Skin epidermis (tissue), 12 donors: ENCODE measurements around the gene MRC2.
A peak's percentile ranks its signal among the peaks of the same experiment; 100 is the strongest.

Experiments
- H3K27ac ChIP-seq, 21 experiments: fragments of 200-600 bp; sonication (generic) in 11 of 21; one replicate each; pipeline ENCODE4 v1.5.0; 2020; ENCODE audit warnings: mild to moderate bottlenecking in 3 of 21, inconsistent platforms in 2 of 21, moderate library complexity in 2 of 21
- H3K4me3 ChIP-seq, 7 experiments: fragments of 200-600 bp; sonication (generic) in 2 of 7; one replicate each; pipeline ENCODE4 v1.5.0; 2020; ENCODE audit warnings: inconsistent platforms in 2 of 7, mild to moderate bottlenecking in 2 of 7, moderate library complexity in 1 of 7

Gene MRC2

DNA sequence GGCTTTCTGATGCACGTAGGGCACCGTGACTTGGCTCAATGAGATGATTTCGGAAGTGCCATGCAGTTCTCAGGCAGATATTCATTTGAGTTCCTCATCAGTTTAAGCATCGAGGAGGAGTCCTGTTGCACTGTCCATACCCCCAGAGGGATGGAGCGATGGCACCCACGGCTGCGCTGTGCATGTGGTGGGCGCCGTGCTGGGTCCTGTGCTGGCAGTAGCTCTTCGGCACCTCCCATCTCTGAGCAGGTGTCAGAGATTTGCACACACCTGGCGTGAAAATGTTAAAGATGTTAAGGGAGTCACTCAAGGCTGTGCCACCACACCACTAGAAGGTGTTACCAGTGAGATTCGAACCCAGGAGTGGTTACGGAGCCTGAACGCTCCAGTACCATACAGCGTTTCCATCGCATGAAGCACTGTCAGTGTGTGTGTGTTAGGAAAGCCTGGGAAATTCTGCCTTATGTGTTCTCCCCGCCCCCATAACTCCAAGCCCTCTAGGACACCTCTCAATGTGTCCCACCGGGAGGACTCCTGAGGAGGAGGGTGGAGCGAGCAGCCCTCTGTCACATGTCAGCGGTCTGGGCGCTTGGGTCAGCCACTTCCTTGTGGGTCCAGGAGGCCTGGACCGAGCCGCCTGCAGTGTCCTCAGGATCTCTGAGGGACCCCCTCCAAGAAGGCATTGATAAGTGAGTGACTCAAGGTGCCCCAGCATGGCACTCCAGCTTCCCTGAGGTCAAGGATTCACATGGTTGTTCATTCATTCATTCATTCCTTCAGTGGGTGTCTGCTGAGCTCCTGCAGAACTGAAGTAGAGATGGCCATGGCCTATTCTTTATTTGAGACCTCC lies 3.8 kb downstream of the MRC2 start:
- Histone ChIP-seq H3K4me3 (no peak overlapping the region), H3K27ac (peak overlapping the region in 1 of 21 experiments; percentile 57)

DNA sequence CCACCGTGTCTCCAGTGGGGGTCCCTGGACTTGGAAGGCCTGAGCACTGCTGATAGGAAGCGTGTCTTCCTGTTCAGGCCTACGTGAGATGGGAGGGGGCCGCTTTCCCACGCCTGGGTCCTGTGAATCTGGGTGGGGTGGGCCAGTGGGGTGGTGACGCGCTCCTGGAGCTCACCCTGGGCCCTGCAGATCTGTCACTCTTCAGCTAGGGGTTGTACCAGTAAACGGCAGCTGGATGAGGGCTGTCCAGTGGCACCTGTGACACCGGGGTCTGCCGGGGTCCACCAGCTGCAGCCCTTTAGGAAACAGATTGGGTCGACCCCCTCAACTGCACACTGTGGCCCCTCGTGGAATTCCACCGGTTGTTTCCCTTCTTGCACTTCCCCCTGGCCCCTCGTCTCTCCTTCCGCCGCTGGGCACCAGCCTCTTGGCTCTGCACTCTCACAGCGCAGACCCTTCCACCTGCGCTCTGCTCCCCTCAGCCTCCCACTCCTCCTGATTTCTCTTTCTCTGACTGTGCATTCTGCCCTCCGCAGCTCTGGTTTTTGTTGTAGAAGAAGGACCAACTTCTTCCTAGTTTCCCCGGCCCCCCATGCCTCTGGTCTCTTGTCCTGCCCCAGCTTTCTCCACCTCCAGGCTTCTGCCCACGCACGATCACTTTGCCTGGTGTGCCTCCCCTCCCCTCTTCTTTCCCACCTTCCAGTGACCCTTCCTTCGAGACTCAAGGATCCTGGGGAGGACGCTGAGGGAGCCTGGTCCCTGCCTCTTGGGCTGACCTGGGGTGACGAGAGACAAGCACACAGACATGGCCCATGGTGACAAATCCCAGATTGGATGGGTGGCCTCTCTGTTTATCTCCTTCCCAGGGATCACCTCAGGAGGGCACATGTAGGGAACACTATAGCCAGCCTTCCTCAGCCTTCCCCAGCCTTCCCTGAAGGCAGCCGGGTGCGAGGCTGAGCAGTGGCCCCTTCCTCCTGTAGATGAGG lies 4.8 kb downstream of the MRC2 start:
- H3K27ac ChIP-seq, result no peak overlapping the region

DNA sequence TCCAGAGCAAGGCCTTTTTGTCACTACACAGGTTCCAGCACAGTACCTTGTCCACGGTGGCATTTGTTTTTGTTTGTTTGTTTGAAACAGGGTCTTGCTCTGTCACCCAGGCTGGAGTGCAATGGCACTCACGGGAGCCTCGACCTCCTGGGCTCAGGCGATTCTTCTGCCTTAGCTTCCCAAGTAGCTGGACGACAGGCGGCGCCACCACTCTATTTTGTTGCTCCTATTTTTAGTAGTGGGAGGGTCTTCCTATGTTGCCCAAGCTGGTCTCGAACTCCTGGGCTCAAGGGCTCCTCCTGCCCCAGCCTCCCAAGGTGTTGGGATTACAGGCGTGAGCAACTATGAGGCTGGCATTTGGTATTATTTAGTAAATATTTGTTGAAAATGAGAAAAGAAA lies 10.3 kb downstream of the MRC2 start:
- Histone ChIP-seq H3K27ac (no peak overlapping the region), H3K4me3 (no peak overlapping the region)

More for the DNA sequence above, 4.8 kb downstream of the MRC2 start:
- no peak overlapping the region for H3K4me3 ChIP-seq

DNA sequence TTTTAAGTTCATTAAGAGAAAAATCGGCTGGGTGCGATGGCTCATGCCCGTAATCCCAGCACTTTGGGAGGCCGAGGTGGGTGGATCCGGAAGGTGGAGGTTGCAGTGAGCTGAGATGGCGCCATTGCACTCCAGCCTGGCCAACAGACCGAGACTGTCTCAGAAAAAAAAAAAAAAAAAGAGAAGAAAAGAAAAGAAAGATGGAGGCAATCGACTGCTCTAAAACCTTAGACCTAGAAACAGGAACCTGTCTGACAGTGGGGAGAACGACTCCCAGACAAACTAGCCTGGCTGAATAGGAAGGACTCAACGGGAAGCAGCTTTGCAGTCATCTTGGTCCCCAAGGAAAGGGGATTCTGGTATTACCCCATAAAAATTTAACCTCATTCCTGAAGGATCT lies 13.7 kb downstream of the MRC2 start:
- no peak overlapping the region for H3K27ac ChIP-seq
- H3K4me3 ChIP-seq, result no peak overlapping the region

DNA sequence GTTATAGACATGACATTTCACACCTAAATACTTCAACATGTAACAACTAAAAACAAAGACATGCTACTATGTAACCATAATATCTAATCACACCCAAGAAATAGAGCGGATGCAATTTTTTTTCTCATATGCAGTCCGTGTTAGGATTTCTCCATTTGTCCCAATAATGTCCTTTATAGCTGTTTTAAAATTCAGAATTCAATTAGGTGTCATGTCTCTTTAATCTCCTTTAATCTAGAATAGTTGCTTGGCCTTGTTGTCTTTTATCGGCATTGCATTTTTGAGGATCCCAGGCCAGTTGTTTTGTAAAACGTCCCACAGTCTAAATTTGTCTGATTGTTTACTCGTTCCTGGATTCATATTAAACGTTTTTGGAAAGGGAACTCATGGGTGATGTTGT lies 14.5 kb downstream of the MRC2 start:
- H3K4me3 ChIP-seq, result no peak overlapping the region
- H3K27ac ChIP-seq, result no peak overlapping the region

DNA sequence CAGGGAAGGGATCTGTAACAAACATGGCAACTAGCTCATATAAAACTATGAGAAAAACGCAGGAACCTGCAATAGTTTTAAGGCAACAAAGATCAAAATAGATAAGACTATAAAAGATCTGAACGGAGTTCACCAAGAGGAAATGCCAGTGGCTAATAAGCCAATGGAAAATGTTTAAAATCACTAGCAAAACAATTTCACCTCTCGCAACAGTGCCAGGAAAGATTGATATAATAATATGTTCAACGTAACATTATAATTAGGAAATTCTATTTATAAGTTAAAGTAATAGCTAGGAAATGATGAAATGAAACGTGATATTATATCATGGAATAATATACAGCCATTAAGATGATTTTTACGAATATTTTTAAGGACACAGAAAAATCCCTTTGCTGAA lies 16.0 kb downstream of the MRC2 start:
- Histone ChIP-seq H3K27ac (no peak overlapping the region), H3K4me3 (no peak overlapping the region)

DNA sequence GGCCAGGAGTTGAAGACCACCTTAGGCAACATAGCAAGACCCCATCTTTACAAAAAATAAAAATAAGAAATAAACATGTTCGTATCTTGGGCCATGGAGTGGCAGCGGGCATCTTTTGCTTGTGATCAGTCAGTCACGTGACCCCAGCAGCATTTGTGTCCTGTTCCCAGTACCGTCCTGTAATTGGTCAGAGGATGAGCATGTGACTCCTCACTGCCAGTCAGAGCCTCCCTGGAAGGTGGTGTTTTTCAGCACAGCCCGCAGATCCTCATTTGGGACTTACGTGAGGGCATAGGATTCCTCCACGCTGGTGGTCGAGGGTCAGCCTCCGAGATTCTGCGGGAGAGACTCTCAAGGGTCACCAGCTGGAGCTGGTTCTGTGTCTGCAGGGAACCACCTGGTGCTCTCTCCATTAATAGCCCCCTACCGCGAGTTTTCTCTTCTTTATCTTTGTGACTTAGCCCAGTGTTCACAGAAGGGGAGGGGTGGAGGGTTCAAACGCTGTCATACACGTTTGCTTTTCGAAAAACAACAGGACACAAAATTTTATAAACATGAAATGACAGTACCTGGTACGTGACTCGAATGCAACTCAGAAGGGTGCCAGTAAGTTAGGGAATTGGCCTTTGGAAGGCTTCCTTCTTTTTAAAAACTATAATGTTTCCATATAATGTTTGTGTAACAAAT lies 17.2 kb downstream of the MRC2 start:
- Histone ChIP-seq H3K4me3 (no peak overlapping the region), H3K27ac (no peak overlapping the region)

DNA sequence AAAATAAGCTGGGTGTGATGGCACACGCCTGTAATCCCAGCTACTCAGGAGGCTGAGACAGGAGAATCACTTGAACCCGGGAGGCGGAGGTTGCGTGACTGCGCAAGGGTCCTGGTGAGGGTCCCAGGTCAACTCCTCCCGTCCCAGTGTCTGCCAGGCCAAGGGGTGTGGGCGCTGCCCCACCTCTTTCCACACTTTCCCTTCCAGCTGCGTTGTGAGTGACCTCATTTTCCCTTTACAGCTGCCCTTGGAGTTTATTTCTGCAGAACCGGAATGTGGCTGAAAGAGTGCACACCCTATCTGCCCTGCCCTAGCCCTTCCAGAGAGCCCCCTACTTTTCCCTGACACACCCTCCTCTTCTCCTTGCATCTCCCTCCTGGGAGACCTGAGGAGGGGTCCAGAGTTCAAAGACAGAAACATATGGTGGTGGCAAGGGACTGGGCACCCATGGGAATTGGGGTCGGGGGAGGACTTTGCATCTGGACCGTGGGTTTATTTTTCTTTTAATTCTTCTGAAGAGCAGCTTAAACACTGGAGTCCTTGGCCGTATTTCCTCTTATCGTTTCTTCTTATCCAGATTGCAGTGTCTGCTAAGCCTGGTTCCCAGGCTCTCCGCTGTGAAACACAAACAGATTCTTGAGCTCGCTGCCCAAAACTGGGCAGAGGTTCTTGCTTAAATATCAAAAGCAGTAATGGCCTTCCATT lies 20.9 kb downstream of the MRC2 start:
- peak overlapping the region in 5 of 21 experiments; percentile 38 to 74 (median 65) for H3K27ac ChIP-seq
- H3K4me3 ChIP-seq, result no peak overlapping the region

DNA sequence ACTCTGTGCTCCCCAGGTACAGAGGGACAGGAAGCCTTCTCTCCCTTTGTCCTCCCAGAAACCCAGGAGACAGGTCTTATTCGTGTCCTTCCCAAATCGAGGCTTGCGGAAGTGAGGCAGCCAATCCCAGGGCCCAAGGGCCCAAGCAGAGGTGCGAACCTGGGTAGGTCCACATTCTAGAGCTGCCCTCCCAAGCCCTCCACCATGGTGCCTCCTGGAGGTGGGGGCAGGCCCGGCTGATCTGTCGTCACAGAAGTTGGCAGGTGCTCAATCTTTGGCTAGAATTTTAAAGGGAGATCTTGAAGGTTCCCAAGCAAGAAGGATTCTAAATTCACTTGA lies 21.5 kb downstream of the MRC2 start:
- peak overlapping the region in 5 of 21 experiments; percentile 38 to 74 (median 65) for H3K27ac ChIP-seq
- H3K4me3 ChIP-seq, result no peak overlapping the region

DNA sequence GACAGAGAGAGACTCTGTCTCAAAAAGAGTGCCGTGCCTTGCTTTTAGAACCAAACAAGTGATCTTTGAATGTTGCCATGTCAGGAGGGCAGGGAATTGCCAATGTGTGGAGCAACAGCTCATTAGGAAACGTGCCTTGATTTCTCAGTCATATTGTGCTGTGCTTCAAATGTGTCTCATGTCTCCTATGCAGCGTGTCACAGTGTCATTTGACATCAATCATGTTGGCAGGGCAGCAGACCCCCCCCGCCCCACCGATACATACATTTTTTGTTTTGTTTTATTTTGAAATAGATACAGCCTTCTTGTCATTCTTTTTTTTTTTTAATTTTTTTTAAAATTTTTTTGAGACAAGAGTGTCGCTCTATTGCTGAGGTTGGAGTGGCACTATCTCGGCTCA lies 22.1 kb downstream of the MRC2 start:
- Histone ChIP-seq H3K4me3 (no peak overlapping the region), H3K27ac (peak overlapping the region in 2 of 21 experiments; percentile 17 to 65)

DNA sequence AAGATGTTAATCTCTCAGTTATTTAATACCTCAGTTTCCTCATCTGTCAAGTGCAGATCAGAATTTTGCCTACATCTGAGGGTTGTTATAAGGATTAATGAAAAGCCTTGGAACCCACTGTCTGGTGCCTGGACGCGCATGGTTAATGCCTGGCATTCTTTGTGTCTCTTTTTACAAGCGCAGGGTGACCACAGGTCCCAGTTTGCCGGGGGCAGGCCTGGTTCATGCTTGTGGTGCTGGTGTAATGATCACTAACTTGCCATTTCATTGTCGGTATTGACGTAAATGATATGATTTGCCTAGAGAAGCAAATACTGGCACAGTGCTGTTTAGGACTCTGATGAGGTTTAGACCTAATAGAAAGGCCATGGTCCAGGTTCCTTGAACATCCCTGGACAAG lies 23.1 kb downstream of the MRC2 start:
- no peak overlapping the region for H3K4me3 ChIP-seq
- no peak overlapping the region for H3K27ac ChIP-seq

DNA sequence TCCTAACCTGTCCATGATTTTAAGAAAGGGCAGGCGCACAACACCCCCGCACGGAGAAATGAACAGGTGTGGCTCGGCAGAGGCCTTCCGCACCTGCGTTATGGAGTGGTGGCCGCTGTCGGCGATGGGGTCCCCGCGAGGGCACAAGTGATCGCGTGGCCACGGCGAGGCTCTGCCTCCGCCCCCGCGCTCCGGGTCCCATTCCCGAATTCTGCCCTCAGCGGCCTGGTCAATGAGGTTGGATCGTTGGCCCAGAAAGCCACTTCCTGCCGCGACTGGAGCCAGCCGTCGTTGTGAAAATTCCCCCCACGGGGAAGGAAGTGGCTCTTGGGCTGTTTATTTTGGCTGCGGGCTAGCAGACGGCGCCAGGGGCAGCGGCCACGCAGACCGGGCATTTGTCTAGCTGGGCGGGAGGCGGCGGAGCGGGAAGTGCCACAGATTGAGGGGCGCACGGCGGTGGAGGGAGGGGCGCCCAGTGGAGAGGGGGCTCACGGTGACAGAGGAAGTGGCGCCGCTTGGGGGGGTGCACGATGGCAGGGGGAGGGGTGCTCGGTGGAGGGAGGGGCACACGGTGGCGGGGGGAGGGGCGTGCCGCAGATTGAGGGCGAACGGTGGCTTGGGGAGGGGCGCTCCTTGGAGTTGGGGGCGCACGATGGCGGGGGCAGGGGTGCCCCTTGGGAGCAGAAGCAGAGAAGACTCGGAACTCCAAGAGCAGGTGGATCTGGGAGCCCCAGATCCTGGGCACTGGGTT lies 25.0 kb downstream of the MRC2 start:
- peak overlapping the region; percentile 34 to 51 (median 44) for H3K4me3 ChIP-seq

DNA sequence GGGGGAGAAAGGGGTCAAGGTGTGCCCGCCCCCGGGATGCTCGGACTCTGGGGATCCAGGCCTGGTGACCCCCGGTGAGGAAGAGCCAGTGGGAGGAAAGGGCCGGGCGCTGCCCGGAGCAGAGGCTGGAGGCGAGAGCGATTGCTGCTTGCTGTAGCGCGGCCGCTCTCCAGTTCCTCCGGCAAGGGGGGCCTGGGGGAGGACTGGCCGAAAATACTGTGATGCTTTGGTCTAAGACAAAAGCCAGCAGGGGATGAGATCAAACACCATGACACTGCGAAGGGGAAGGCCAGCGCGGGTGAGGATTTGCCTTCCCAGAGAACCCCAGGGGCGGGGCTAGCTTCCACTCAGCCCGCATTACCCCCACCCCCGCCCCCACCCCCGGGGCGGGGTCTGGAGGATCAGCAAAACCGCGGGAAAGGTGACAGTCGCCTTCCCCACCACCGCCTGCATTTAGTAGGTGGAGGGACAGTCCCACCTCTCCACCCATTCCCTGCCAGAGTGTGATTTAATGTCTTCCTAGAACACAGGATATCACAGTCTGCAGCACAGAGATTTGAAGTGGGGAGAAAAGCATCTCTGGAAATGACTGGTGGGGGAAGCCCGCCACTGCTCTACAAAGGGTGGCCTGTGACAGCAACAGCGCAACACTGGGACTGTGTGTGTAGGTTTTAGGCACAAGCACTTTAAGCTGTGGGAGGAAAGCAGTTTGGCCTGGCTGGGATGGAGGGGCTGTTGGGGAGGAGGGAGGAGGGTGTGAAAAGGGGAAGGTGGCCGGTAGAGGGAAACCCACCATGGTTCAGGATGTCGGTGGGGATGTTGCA lies 25.7 kb downstream of the MRC2 start:
- Histone ChIP-seq H3K27ac (peak overlapping the region; percentile 2 to 88 (median 77)), H3K4me3 (peak overlapping the region; percentile 34 to 51 (median 44))

More for the DNA sequence above, 25.0 kb downstream of the MRC2 start:
- peak overlapping the region; percentile 2 to 88 (median 77) for H3K27ac ChIP-seq

DNA sequence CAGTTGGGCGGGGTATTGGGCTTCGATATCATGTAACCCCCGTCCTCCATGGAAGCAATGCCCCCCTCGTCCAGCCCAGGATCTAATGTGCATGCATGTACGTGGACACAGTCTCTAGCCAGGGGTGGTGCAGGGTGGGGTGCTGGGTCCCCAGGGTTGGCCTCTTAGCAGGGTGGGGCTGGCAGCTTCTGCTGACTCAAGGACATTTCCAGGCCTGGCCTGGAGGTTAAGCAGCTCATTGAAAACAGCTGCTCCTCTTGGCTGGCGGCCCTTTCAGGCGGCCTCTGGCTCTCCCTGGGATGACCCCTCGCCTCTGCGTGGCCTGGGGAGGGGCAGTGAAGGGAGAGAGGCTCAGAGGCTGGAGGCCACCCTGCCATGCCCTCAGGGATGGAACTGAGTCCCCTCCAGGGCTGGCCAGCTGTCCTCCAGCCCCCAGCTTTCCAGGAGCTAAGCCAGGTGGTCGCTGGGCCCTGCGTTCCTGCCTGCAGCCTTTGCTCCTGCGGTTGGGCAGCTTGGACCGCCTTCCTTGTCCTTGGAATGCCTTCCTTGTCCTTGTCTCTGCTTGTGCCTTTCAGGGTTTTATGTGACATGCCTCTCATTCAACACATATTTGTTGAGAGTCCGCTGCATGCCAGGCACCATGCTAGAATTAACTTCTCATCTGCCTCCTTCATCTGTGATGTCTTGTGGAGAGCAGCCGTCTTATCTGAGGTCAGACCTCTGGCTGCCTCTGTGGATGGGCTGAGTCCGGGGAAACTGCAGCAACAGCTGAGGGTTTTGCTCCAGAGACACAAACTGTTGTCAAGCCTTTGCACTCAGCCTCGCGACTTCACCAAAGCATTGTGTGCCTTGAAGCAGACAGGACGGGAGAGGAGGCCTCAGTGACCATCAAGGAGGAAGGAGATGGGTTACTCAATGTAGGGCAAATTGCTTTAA lies 26.6 kb downstream of the MRC2 start:
- Histone ChIP-seq H3K27ac (peak overlapping the region in 12 of 21 experiments; percentile 4 to 88 (median 76)), H3K4me3 (no peak overlapping the region)

DNA sequence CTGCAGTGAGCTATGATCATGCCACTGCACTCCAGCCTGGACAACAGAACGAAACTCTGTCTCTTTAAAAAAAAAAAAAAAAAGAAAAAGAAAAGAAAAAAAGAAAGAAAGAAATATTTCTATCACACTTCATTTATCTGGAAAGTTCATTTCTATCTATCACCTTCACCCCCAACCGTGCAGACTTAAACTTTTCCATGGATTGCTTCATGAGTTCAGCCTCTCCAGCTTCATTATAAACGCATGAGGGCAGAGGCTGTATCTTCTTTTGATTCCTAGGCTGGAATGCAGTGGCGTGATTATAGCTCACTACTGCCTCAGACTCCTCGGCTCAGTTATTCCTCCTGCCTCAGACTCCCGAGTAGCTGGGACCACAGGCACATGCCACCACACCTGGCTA lies 28.2 kb downstream of the MRC2 start:
- Histone ChIP-seq H3K4me3 (no peak overlapping the region), H3K27ac (no peak overlapping the region)

DNA sequence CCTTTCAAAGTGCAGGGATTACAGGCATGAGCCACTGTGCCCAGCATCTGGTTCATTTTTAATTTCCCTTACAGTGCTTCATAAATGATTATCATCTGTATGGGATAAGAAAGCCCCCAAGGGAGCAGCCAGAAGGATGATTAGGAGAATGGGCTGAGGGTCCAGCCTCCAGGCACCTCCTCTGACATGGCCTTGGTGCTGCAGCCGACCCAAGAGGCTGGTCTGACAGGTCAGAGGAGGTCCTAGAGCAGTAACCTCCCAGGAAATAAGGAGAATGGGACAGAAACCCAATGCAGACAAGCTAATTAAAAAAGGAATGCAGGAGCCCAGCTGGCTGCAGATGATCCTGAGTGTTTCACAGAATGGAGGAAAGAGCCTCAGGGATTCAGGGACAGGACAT lies 29.0 kb downstream of the MRC2 start:
- no peak overlapping the region for H3K27ac ChIP-seq
- no peak overlapping the region for H3K4me3 ChIP-seq

DNA sequence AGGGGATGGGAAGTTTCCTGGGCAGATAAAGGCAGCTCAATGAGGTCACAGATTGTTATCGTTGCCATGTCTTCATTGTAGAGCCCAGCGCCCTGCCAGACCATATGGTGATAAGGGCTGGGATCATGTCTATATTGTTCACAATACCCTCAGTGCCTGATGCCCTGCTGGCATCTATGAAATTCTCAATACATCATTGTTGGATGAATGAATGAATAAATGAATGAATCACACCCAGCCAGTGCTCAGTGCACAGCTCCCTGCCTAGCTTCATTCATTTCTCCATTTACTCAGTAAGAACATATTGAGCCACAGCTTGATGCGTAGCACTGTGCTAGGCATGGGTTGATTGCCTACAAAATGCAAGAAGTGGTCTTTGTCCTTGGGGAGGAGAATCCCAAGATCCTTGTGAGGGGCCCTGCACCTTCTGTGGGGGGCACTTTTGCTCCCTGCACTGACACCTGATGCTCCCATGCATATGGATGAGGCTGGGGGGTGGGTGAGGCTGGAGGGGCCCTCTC lies 29.7 kb downstream of the MRC2 start:
- no peak overlapping the region for H3K27ac ChIP-seq

More for the DNA sequence above, 29.7 kb downstream of the MRC2 start:
- H3K4me3 ChIP-seq, result no peak overlapping the region
